Mesothelial cell of epicardium (in vitro differentiated cells): ENCODE data around the gene SLC12A4. TPM values are rescaled to one million over a fixed set of nuclear protein-coding genes. Genes with fewer than 3 reads are reported as not detected.

Experiments used
- DNase-seq, 2 experiments: peaks; one replicate each; pipeline ENCODE4 v3.0.0; 2021; ENCODE audit warnings: low spot score in 2 of 2; ENCODE audit not compliant: unreplicated experiment in 2 of 2
- H3K27ac Mint-ChIP-seq: 2 replicates; pipeline ENCODE4 v1.8.0; 2021; ENCODE audit warnings: mixed read lengths
- H3K27me3 Mint-ChIP-seq: 2 replicates; pipeline ENCODE4 v1.8.0; 2021; ENCODE audit warnings: low read depth, mixed read lengths
- H3K36me3 Mint-ChIP-seq: 2 replicates; pipeline ENCODE4 v1.8.0; 2021; ENCODE audit warnings: mixed read lengths
- H3K4me1 Mint-ChIP-seq: 2 replicates; pipeline ENCODE4 v1.8.0; 2021; ENCODE audit warnings: mixed read lengths
- H3K4me3 Mint-ChIP-seq: 2 replicates; pipeline ENCODE4 v1.8.0; 2021; ENCODE audit warnings: mild to moderate bottlenecking, moderate library complexity, mixed read lengths
- H3K9me3 Mint-ChIP-seq: 2 replicates; pipeline ENCODE4 v1.8.0; 2021; ENCODE audit warnings: mixed read lengths
- CTCF ChIP-seq: fragments of 200-600 bp; sonication (generic); IDR thresholded peaks from one replicate; pipeline ENCODE4 v1.5.0; 2021; ENCODE audit warnings: antibody characterized with exemption; ENCODE audit not compliant: unreplicated experiment
- total RNA-seq: library from RNA; stranded (reverse); gene quantifications from 3 replicates; pipeline ENCODE4 v1.2.1, GENCODE V29; 2021

Gene SLC12A4
- total RNA-seq, 1 donor from 2014 or later: 155 TPM

GRCh38 chr16:67946128-67946569, 22.3 kb downstream of the SLC12A4 start:
- H3K9me3 Mint-ChIP-seq: no peaks in the 10 kb centered on the region
- no peak for DNase-seq
- H3K36me3 Mint-ChIP-seq: peaks cover 10% of the 10 kb centered on the region
- H3K4me1 Mint-ChIP-seq: no peaks in the 10 kb centered on the region
- H3K27me3 Mint-ChIP-seq: no peaks in the 10 kb centered on the region
- H3K27ac Mint-ChIP-seq: no peak overlapping the region
- H3K4me3 Mint-ChIP-seq: no peak overlapping the region
- no peak for TF ChIP-seq CTCF

- no peak overlapping the region for H3K27ac Mint-ChIP-seq
- H3K4me1 Mint-ChIP-seq: no peaks in the 10 kb centered on the region
- no peak for DNase-seq
- H3K36me3 Mint-ChIP-seq: peaks cover 10% of the 10 kb centered on the region
- no peaks in the 10 kb centered on the region for H3K27me3 Mint-ChIP-seq
- H3K9me3 Mint-ChIP-seq: no peaks in the 10 kb centered on the region
- H3K4me3 Mint-ChIP-seq: no peak overlapping the region
- TF ChIP-seq CTCF: no peak
Measured at GRCh38 chr16:67945392-67945933, 23.0 kb downstream of the SLC12A4 start.

- peaks cover 10% of the 10 kb centered on the region for H3K36me3 Mint-ChIP-seq
- no peak overlapping the region for H3K27ac Mint-ChIP-seq
- no peak overlapping the region for H3K4me3 Mint-ChIP-seq
- H3K27me3 Mint-ChIP-seq: no peaks in the 10 kb centered on the region
- no peak for TF ChIP-seq CTCF
- no peaks in the 10 kb centered on the region for H3K9me3 Mint-ChIP-seq
- DNase-seq: no peak
- no peaks in the 10 kb centered on the region for H3K4me1 Mint-ChIP-seq
Measured at GRCh38 chr16:67944690-67945391, 23.6 kb downstream of the SLC12A4 start.

- H3K4me1 Mint-ChIP-seq: no peaks in the 10 kb centered on the region
- no peaks in the 10 kb centered on the region for H3K27me3 Mint-ChIP-seq
- DNase-seq: no peak
- TF ChIP-seq CTCF: no peak
- peaks cover 10% of the 10 kb centered on the region for H3K36me3 Mint-ChIP-seq
- H3K27ac Mint-ChIP-seq: no peak within 1 kb of the TSS
- no peak within 1 kb of the TSS for H3K4me3 Mint-ChIP-seq
- H3K9me3 Mint-ChIP-seq: no peaks in the 10 kb centered on the region
Measured at GRCh38 chr16:67943619-67944504, 24.6 kb downstream of the SLC12A4 start, which contains the start of gene LCAT. Gene LCAT, minus strand, starts transcription at chr16:67944120. Its CDS starts 19 bp downstream, at chr16:67944101.

- Mint-ChIP-seq H3K4me3 (no peak overlapping the region), H3K27ac (no peak overlapping the region), H3K36me3 (peaks cover 8% of the 10 kb centered on the region)
Measured at GRCh38 chr16:67943256-67943618, 25.2 kb downstream of the SLC12A4 start.

More at GRCh38 chr16:67943256-67943618, 25.2 kb downstream of the SLC12A4 start:
- H3K27me3 Mint-ChIP-seq: no peaks in the 10 kb centered on the region
- TF ChIP-seq CTCF: no peak
- no peaks in the 10 kb centered on the region for H3K4me1 Mint-ChIP-seq
- no peaks in the 10 kb centered on the region for H3K9me3 Mint-ChIP-seq
- DNase-seq: no peak
